Transverse colon (tissue), 4 donors: ENCODE data around the gene SYT2.

Experiments
- CTCF ChIP-seq, 5 experiments: fragments of 200-600 bp in 3 of 5; fragments of 450-650 bp in 2 of 5; sonication (generic) in 3 of 5; IDR thresholded peaks; 1 replicate in 2 of 5; 2 replicates in 3 of 5; pipeline ENCODE4 v1.5.1; 2016 to 2017; ENCODE audit warnings: antibody characterized with exemption in 5 of 5, inconsistent platforms in 3 of 5, mild to moderate bottlenecking in 2 of 5, moderate library complexity in 1 of 5
- EP300 ChIP-seq: sonication (generic); formaldehyde crosslinking; IDR thresholded peaks from one replicate; pipeline ENCODE4 v1.6.1; 2017; ENCODE audit warnings: antibody characterized with exemption, low read depth
- POLR2A ChIP-seq: fragments of 450-650 bp; IDR thresholded peaks from one replicate; pipeline ENCODE4 v1.6.1; 2016; ENCODE audit warnings: antibody characterized with exemption, mild to moderate bottlenecking, moderate library complexity
- POLR2AphosphoS5 ChIP-seq, 3 donors: sonication (generic); formaldehyde crosslinking; IDR thresholded peaks; one replicate each; pipeline ENCODE4 v1.6.1; 2016; ENCODE audit warnings: antibody characterized with exemption in 3 of 3

GRCh38 chr1:202664083-202664482 lies 46.2 kb downstream of the SYT2 start:
- TF ChIP-seq EP300 (no peak), CTCF (IDR thresholded peaks at IDR 0.05) (no peak), POLR2A (no peak), POLR2AphosphoS5 (IDR thresholded peaks at IDR 0.05) (no peak)
